Lung (tissue), 12 donors: ENCODE measurements around the gene SLC22A23. TPM values are rescaled to one million over a fixed set of nuclear protein-coding genes. Genes with fewer than 3 reads are reported as not detected.

Experiments
- ATAC-seq: fragments of 200-7000 bp; cut with Tn5 transposase; one replicate; pipeline ENCODE4 v1.9.1; 2020; ENCODE audit warnings: moderate number of reproducible peaks; ENCODE audit not compliant: insufficient read depth, low FRiP score
- DNase-seq, 3 donors: peaks; one replicate each; pipeline ENCODE4 v3.0.0-alpha.2; 2013 to 2017
- H3K27ac ChIP-seq, 2 donors: one replicate each; pipeline ENCODE4 v1.5.1; 2013; ENCODE audit warnings: mild to moderate bottlenecking in 2 of 2, moderate library complexity in 2 of 2, control low read depth in 1 of 2, inconsistent platforms in 1 of 2, low read depth in 1 of 2, low read length in 1 of 2
- H3K27me3 ChIP-seq, 3 donors: one replicate each; pipeline ENCODE4 v1.5.1; 2013; ENCODE audit warnings: low read length in 2 of 3; ENCODE audit not compliant: control insufficient read depth in 3 of 3, insufficient read depth in 3 of 3
- H3K36me3 ChIP-seq, 4 donors: one replicate each; pipeline ENCODE4 v1.5.1; 2013; ENCODE audit warnings: low read length in 4 of 4, mild to moderate bottlenecking in 1 of 4, moderate library complexity in 1 of 4; ENCODE audit not compliant: control insufficient read depth in 4 of 4, insufficient read depth in 4 of 4
- H3K4me1 ChIP-seq, 5 donors: one replicate each; pipeline ENCODE4 v1.5.1; 2013; ENCODE audit warnings: low read length in 5 of 5, mild to moderate bottlenecking in 2 of 5, moderate library complexity in 1 of 5; ENCODE audit not compliant: control insufficient read depth in 5 of 5, insufficient read depth in 5 of 5
- H3K4me3 ChIP-seq: one replicate; pipeline ENCODE4 v1.5.1; 2013; ENCODE audit warnings: mild to moderate bottlenecking, control low read depth, moderate library complexity
- H3K9ac ChIP-seq, 2 donors: one replicate each; pipeline ENCODE4 v1.5.1; 2013; ENCODE audit warnings: low read length in 2 of 2, control low read depth in 1 of 2; ENCODE audit not compliant: insufficient read depth in 1 of 2
- H3K9me3 ChIP-seq, 4 donors: one replicate each; pipeline ENCODE4 v1.5.1; 2013; ENCODE audit warnings: low read length in 3 of 4, mild to moderate bottlenecking in 1 of 4, moderate library complexity in 1 of 4; ENCODE audit not compliant: control insufficient read depth in 4 of 4, insufficient read depth in 3 of 4
- CTCF ChIP-seq: IDR thresholded peaks from 2 replicates; pipeline ENCODE4 v1.5.1; 2012; ENCODE audit warnings: mild to moderate bottlenecking; ENCODE audit errors: control extremely low read depth, extremely low read depth
- WGBS, 2 donors: extraction: QIAGEN DNeasy Blood & Tissue Kit; methylation state at CpG; one replicate each; pipeline ENCODE4 v1.1.7; 2013; 5-methylcytosine and 5-hydroxymethylcytosine counted together
- polyA plus RNA-seq, 2 donors: library from polyadenylated mRNA; stranded (reverse); fragments of 200-250 nt; gene quantifications; one replicate each; pipeline ENCODE4 v1.2.1, GENCODE V29; 2013
- total RNA-seq, 2 donors: library from RNA; depleted of rRNA in 1 of 2; stranded (reverse); fragments of >200 nt in 1 of 2; gene quantifications; one replicate each; pipeline ENCODE4 v1.2.1, GENCODE V29; 2014 to 2021
- donor health status: control.
- donor health status: control.
- donor health status: Bipolar disorder and iron deficiency.
- donor health status: healthy.
- donor health status: DM: yes; HTN: yes; CAD: no.

Gene SLC22A23
- total and polyA plus RNA-seq, 4 donors, result 6.6 to 45.6 (median 24.1) TPM

DNA sequence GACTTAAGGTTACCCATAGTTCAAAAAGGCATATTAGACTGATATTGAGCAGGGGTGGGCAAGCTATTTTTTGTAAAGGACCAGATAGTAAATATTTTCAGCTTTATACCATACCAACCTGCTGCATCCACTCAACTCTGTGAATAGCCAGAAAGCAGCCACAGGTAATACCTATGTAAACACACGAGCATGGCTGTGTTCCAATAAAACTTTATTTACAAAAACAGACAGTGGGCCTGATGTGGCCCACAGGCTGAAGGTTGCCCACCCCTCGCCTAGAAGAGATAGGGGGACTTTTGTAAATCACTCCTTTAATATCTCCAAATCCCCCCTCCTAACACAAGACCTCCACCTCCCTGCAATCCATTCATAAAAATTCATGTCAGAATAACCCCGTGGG lies 133.7 kb downstream of the SLC22A23 start:
- H3K27ac ChIP-seq, result peak overlapping the region in 1 of 2 donors; percentile 13

GRCh38 chr6:3322366-3322890 lies 134.4 kb downstream of the SLC22A23 start:
- H3K27ac ChIP-seq, result no peak overlapping the region
- DNase-seq, result no peak
- no peak for ATAC-seq
- TF ChIP-seq CTCF, result no peak
- H3K4me1 ChIP-seq, result peaks cover 0 to 59% (median 34%) of the 10 kb centered on the region in 5 donors
- WGBS, 2 donors, result 94 to 96% methylated on average over 14 of the region's 14 CpGs
- no peak overlapping the region for H3K9ac ChIP-seq
- no peaks in the 10 kb centered on the region for H3K9me3 ChIP-seq
- H3K36me3 ChIP-seq, result peaks cover 0 to 3% (median 1%) of the 10 kb centered on the region in 4 donors
- H3K27me3 ChIP-seq, result no peaks in the 10 kb centered on the region
- no peak overlapping the region for H3K4me3 ChIP-seq

More for the DNA sequence above, 133.7 kb downstream of the SLC22A23 start:
- DNase-seq (no peak), ATAC-seq (no peak)
- TF ChIP-seq CTCF, result no peak
- Histone ChIP-seq H3K4me1 (peaks cover 0 to 59% (median 33%) of the 10 kb centered on the region in 5 donors), H3K4me3 (no peak overlapping the region), H3K9me3 (no peaks in the 10 kb centered on the region), H3K36me3 (peaks cover 0 to 3% (median 1%) of the 10 kb centered on the region in 4 donors), H3K27me3 (no peaks in the 10 kb centered on the region), H3K9ac (no peak overlapping the region)
- WGBS, 2 donors, result 86 to 87% methylated on average over 3 of the region's 3 CpGs

DNA sequence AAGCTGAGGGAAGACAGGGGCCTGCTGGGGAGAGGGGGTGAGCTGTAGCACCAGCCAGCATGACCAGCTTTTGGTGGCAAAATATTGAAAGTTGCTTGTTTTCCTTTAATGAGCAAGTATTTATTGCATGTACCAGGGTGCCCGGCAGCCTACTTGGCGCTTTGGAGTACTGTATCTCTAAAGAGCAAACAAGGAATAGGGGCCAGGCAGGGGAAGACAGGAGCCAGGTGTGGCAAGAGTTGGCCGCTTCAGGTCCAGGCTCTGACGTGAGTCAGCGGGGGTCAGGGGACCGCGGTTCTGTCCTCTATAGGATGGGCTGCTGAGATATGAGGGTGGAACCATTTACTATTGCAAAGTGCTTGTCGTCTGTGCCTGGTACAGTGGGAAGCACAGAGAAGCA lies 135.0 kb downstream of the SLC22A23 start:
- no peak overlapping the region for H3K27ac ChIP-seq
- no peak overlapping the region for H3K4me3 ChIP-seq
- no peak for DNase-seq
- H3K36me3 ChIP-seq, result peaks cover 0 to 3% (median 1%) of the 10 kb centered on the region in 4 donors
- H3K9me3 ChIP-seq, result no peaks in the 10 kb centered on the region
- H3K27me3 ChIP-seq, result no peaks in the 10 kb centered on the region
- WGBS, 2 donors, result 77 to 93% methylated on average over 8 of the region's 8 CpGs
- H3K4me1 ChIP-seq, result peaks cover 0 to 59% (median 34%) of the 10 kb centered on the region in 5 donors
- no peak overlapping the region for H3K9ac ChIP-seq
- no peak for TF ChIP-seq CTCF
- no peak for ATAC-seq

GRCh38 chr6:3321042-3321441 lies 135.8 kb downstream of the SLC22A23 start:
- Histone ChIP-seq H3K9me3 (no peaks in the 10 kb centered on the region), H3K27me3 (no peaks in the 10 kb centered on the region), H3K4me1 (peaks cover 0 to 56% (median 26%) of the 10 kb centered on the region in 5 donors), H3K4me3 (no peak overlapping the region), H3K9ac (no peak overlapping the region), H3K27ac (no peak overlapping the region), H3K36me3 (peaks cover 0 to 3% (median 1%) of the 10 kb centered on the region in 4 donors)
- ATAC-seq (no peak), DNase-seq (no peak)
- no peak for TF ChIP-seq CTCF
- 88 to 92% methylated on average over 11 of the region's 11 CpGs for WGBS, 2 donors
